SJCRH30 (cell line): Measurements from ENCODE around the gene PPARD. TPM values are rescaled to one million over a fixed set of nuclear protein-coding genes. Genes with fewer than 3 reads are reported as not detected.

Source experiments
- DNase-seq, 2 experiments: peaks; one replicate each; pipeline ENCODE4 v3.0.0-alpha.2; 2015 to 2020
- H3K27ac ChIP-seq: fragments of 250-450 bp; sonication (Bioruptor Pico); 2 replicates; pipeline ENCODE4 v1.5.1; 2020; ENCODE audit warnings: mild to moderate bottlenecking, moderate library complexity
- H3K27me3 ChIP-seq: fragments of 250-450 bp; sonication (Bioruptor Pico); 2 replicates; pipeline ENCODE4 v1.5.1; 2020; ENCODE audit warnings: mild to moderate bottlenecking, moderate library complexity
- H3K36me3 ChIP-seq: fragments of 250-450 bp; sonication (Bioruptor Pico); 2 replicates; pipeline ENCODE4 v1.5.1; 2020; ENCODE audit warnings: mild to moderate bottlenecking, moderate library complexity
- H3K4me1 ChIP-seq: fragments of 250-450 bp; sonication (Bioruptor Pico); 2 replicates; pipeline ENCODE4 v1.5.1; 2020; ENCODE audit warnings: mild to moderate bottlenecking, moderate library complexity
- H3K4me3 ChIP-seq: fragments of 250-450 bp; sonication (Bioruptor Pico); 2 replicates; pipeline ENCODE4 v1.5.1; 2020; ENCODE audit warnings: mild to moderate bottlenecking, moderate library complexity
- H3K9me3 ChIP-seq: fragments of 250-450 bp; sonication (Bioruptor Pico); replicated peaks from 2 replicates; pipeline ENCODE4 v1.5.1; 2020; ENCODE audit warnings: mild to moderate bottlenecking, moderate library complexity
- total RNA-seq: library from RNA; depleted of rRNA; stranded (reverse); fragments of >200 nt; shearing (Covaris generic); gene quantifications from 2 replicates; pipeline ENCODE4 v1.2.3, GENCODE V29; 2014; rRNA removed

The PPARD gene
- total RNA-seq, 1 experiment from 2014 or later = 10.6 TPM

DNA sequence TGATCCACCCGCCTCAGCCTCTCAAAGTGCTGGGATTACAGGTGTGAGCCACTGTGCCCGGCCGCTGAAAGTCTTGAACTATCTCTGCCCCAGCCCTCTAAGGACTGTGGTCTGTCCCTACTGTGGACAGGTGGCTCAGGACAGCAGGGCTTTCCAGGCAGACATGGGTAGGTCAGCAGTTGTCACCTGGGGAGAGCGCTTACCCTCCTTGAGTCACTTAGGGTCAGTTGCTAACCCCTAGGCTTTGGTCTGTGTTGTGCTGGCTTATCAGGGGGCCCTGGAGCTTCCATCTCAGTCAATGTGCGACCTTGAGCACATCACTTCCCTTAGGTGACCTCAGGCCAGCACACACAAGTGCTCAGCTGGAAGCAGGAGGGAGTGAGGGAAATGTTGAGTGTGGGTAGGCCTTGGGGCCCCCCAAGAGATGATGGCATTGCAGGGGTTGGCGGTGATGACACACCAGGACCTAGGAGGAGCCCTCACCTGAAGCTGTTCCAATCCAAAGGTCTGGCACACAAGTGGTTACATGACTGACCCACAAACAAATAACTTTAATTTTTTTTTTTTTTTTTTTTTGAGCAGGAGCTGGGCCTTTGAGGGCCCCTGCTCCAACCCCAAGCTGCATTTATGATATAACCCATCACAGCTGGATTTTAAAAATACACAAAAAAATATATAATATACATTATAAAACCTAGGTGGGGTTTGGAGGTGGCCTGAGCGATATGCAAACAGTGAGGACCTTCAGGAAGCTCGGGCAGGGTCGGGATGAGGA is 130.9 kb downstream of the PPARD start:
- H3K9me3 ChIP-seq = no peaks in the 10 kb centered on the region
- H3K4me1 ChIP-seq = peaks cover 17% of the 10 kb centered on the region
- H3K27ac ChIP-seq = no peak overlapping the region
- H3K27me3 ChIP-seq = no peaks in the 10 kb centered on the region
- no peak overlapping the region for H3K4me3 ChIP-seq
- H3K36me3 ChIP-seq = peaks cover 56% of the 10 kb centered on the region
- DNase-seq = no peak

DNA sequence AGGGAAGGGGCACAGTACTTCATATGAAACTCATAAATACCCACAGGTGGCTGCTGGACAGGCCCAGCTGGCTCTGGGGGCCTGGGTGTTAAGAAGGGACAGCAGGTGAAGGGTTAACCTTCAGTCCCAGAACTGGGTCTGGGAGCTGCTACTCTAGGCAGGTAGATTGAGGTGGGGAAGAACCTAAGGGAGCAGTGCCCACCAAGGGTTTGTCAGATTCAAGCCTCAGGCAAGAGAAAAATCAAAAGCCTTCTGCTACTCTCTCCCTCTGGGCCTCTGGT is 131.4 kb downstream of the PPARD start:
- Histone ChIP-seq H3K27me3 (no peaks in the 10 kb centered on the region), H3K36me3 (peaks cover 52% of the 10 kb centered on the region), H3K9me3 (no peaks in the 10 kb centered on the region), H3K4me3 (no peak overlapping the region), H3K27ac (no peak overlapping the region), H3K4me1 (peaks cover 17% of the 10 kb centered on the region)
- DNase-seq = no peak

DNA sequence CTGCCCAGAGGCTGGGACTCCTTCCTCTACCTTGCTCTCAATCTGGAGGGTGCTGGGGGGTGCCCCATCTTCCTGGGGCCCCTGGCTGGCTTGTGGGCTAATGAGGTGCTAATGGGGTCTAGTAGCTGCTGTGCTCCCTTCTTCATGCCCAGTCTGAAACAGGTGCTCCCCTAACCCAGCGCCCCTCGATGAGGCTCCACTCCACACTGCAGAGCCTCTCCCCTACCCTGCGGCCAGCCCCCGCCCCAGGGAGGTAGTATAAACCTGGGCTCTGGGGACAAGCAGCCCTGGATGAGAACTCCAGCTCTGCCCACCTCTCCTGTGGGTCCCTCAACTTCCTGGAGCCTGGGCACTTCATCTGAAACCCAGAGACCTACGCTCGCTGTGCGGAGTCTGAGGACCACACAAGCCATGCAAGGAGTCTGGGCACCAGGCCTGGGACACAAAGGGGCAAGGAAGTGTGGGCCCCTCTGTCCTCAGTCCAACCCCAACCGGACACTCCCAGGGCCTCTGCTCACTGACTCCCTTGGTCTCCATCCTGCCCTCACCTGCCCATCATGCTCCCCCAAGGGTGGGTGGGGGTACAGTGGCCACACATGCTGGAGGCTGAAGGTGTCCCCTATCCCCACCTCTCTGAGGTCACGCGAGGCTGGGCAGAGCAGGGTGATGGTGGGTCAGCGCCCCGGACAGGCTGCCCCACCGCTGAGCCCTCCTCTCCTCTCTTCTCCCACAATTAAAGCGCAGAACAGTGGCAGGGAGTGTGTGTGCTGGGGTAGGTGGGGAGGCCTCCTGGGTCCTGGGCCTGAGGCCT is 132.0 kb downstream of the PPARD start:
- Histone ChIP-seq H3K27me3 (no peaks in the 10 kb centered on the region), H3K4me3 (no peak overlapping the region), H3K27ac (no peak overlapping the region), H3K36me3 (peaks cover 46% of the 10 kb centered on the region), H3K4me1 (peaks cover 17% of the 10 kb centered on the region), H3K9me3 (no peaks in the 10 kb centered on the region)
- no peak for DNase-seq

DNA sequence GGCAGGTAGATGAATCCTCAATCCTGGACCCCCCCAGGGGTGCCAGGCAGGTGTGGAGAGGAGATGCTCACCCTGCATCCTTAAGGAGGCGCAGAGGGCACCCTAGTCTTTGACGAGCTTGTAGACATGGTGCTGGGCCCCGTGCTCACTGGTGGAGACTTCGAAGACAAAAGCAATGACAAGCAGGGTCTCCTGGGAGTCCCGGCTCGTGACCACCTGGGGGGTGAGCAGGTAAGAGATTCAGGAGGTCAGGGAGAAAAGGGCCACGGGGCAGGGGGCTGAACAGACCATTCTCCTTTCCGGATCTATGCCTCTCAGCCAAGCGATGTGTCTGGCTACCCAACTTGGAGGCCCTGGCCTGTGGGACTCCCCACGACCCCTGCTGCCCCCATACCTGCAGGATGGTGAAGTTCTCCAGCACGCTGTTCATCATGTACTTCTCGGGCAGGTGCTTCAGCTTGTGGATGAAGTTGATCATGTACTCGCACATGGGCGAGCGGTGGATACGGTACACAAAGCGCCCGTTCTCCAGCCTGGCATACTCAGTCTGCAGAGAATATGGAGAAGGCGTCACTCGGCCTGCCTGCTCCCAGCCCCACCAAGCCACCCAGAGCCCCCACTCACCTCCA is 132.7 kb downstream of the PPARD start:
- H3K4me3 ChIP-seq = no peak overlapping the region
- H3K9me3 ChIP-seq = no peaks in the 10 kb centered on the region
- peaks cover 39% of the 10 kb centered on the region for H3K36me3 ChIP-seq
- H3K4me1 ChIP-seq = peaks cover 14% of the 10 kb centered on the region
- H3K27me3 ChIP-seq = no peaks in the 10 kb centered on the region
- H3K27ac ChIP-seq = no peak overlapping the region
- no peak for DNase-seq

DNA sequence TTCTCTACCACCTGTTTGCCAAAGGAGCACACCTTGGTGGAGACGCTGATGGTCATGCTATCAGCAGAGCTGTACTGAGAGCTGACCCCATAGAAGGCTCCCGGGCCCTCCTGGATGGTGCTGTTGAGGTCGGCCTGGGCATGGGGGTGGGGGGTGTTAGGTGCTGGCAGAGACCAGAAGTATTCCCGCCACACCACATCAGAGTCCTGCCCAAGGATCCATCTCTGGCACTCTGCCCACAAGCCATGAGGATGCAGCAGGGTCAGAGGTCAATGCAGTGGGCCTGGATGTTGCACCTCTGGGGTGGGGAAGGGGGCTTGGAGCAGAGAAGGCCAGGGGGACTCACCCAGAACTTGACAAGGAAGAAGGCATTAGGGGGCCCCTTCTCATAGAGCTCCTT is 133.2 kb downstream of the PPARD start:
- Histone ChIP-seq H3K4me3 (no peak overlapping the region), H3K27me3 (no peaks in the 10 kb centered on the region), H3K9me3 (no peaks in the 10 kb centered on the region), H3K36me3 (peaks cover 34% of the 10 kb centered on the region), H3K4me1 (peaks cover 9% of the 10 kb centered on the region), H3K27ac (no peak overlapping the region)
- no peak for DNase-seq

DNA sequence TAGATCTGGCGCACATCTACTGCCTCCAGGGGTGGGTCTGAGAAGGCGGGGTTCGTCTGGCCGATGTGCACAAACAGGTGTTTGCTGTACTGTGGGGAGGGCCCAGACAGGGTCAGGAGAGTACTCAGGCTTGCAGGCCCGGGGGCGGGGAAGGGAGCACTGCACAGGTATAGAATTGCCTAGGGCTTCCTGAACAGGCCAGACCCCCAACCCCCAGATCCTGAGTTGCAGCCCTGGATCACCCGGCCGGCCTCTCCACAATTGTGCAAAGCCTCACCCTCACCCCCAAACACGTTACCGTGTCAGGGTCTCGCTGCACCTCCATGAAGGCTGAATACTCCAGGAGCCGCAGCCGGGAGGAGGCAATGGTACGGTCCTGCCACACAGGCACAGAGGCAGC is 133.6 kb downstream of the PPARD start:
- Histone ChIP-seq H3K36me3 (peaks cover 29% of the 10 kb centered on the region), H3K4me3 (no peak overlapping the region)
- no peak for DNase-seq

DNA sequence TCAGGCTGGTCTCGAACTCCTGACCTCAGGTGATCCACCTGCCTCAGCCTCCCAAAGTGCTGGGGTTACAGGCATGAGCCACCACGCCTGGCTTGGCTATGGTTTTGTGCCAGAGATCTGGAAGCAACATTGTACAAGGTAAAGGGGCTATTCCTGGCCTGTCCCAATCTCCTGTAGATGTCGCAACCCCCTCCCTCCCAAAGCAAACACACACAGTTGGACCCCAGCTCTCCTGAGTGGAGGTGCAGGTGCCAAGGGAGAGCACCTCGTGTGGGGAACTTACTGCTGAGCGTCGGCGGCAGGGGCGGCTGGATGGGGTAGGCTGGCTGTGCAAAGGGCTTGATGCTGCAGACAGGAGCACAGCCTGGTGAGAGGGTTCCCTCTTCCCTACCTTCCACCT is 134.7 kb downstream of the PPARD start:
- DNase-seq = no peak
- Histone ChIP-seq H3K4me1 (peaks cover 3% of the 10 kb centered on the region), H3K27ac (no peak overlapping the region), H3K9me3 (no peaks in the 10 kb centered on the region), H3K4me3 (no peak overlapping the region), H3K36me3 (peaks cover 19% of the 10 kb centered on the region), H3K27me3 (no peaks in the 10 kb centered on the region)

More for the DNA sequence above, 133.6 kb downstream of the PPARD start:
- H3K27me3 ChIP-seq = no peaks in the 10 kb centered on the region
- peaks cover 5% of the 10 kb centered on the region for H3K4me1 ChIP-seq
- no peaks in the 10 kb centered on the region for H3K9me3 ChIP-seq
- no peak overlapping the region for H3K27ac ChIP-seq

Other genes with a start within 250 kb of the PPARD start
- not detected in 2 replicates for gene TCP11, start 201.2 kb upstream of the PPARD start, total RNA-seq
- 0.28 and 0.36 TPM in 2 replicates for gene SCUBE3, start 128.6 kb upstream of the PPARD start, total RNA-seq
- 8.2 and 8.3 TPM in 2 replicates for gene ZNF76, start 82.8 kb upstream of the PPARD start, total RNA-seq
- gene DEF6, start 44.7 kb upstream of the PPARD start, total RNA-seq = 0.20 and 1.9 TPM in 2 replicates
- 10.5 and 10.9 TPM in 2 replicates for gene FANCE, start 109.8 kb downstream of the PPARD start, total RNA-seq
- 2,010 and 2,016 TPM in 2 replicates for gene RPL10A, start 125.8 kb downstream of the PPARD start, total RNA-seq
- 8.4 and 8.8 TPM in 2 replicates for gene TEAD3, start 154.5 kb downstream of the PPARD start, total RNA-seq
- 0.15 TPM in 1 of 2 replicates, not detected in the other for gene TULP1, start 170.3 kb downstream of the PPARD start, total RNA-seq